Measurements from ENCODE around the gene JUND.

JUND gene

DNA sequence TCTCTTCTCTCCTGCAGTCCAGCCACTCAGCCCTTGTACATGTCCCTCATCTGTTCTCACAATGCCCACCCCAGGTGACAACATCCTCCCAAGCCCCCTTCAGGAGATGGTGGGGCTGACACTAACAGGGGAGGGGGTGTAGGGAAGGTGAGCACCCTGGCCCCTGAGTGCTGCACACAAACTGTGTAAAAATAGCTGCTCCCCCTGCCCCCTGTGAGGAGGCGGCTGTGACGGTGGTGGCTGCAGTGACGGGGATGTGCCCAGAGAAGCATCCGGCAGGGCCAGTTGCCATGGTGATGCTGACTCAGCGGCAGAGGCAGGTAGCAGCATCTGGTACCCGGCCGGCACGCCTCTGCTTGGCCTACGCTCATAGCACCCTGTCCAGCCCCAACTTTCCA, 13.0 kb upstream of the JUND start:
- Histone ChIP-seq H3K36me3 (no peaks in the 10 kb centered on the region), H3K27ac (peak overlapping the region; percentile 95 to 99), H3K9me3 (no peaks in the 10 kb centered on the region), H3K27me3 (no peaks in the 10 kb centered on the region), H3K4me1 (peaks cover 8 to 40% (median 35%) of the 10 kb centered on the region in 4 donors), H3K4me3 (no peak overlapping the region)
- peak in 1 of 2 donors; percentile 35 for DNase-seq
- intact Hi-C loops (cut with DNase I; ENCODE audit: low total_unique reads): no loop called here
- TF ChIP-seq, protein P1, sequence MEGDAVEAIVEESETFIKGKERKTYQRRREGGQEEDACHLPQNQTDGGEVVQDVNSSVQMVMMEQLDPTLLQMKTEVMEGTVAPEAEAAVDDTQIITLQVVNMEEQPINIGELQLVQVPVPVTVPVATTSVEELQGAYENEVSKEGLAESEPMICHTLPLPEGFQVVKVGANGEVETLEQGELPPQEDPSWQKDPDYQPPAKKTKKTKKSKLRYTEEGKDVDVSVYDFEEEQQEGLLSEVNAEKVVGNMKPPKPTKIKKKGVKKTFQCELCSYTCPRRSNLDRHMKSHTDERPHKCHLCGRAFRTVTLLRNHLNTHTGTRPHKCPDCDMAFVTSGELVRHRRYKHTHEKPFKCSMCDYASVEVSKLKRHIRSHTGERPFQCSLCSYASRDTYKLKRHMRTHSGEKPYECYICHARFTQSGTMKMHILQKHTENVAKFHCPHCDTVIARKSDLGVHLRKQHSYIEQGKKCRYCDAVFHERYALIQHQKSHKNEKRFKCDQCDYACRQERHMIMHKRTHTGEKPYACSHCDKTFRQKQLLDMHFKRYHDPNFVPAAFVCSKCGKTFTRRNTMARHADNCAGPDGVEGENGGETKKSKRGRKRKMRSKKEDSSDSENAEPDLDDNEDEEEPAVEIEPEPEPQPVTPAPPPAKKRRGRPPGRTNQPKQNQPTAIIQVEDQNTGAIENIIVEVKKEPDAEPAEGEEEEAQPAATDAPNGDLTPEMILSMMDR (IDR thresholded peaks at IDR 0.05): no peak

DNA sequence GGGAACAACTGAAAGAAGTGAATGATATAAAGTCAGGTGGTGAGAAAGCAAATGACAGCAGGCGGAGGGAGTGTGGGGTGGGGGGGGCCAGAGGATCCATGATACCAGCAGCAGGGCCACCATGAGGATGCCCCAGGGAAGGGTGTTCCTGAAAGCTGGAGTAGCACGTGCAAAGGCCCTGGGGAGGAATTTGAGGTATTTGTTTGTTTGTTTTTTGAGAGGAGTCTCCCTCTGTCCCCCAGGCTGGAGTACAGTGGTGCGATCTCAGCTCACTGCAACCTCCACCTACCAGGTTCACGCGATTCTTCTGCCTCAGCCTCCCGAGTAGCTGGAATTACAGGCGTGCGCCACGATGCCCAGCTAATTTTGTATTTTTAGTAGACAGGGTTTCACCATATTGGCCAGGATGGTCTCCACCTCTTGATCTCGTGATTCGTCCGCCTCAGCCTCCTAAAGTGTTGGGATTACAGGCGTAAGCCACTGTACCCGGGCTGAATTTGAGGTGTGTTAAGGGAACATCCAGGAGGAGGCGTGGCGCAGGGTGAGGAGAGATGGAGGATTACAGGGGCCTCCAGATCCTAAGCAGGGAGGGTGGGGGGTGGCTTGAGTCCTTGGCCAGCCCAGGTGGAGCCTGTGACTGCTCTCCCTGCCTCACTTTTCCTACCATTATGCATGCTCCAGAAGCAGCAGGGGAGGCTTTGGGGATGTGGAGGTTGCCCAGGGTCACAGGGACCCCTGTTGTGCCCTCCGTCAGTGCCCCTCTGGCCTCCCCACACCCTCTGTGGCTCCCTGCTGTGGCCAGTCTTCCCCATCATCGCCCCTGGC, 12.4 kb upstream of the JUND start:
- H3K9me3 ChIP-seq: no peaks in the 10 kb centered on the region
- peaks cover 8 to 40% (median 35%) of the 10 kb centered on the region in 4 donors for H3K4me1 ChIP-seq
- DNase-seq: peak in 1 of 2 donors; percentile 37
- TF ChIP-seq, protein P1 (IDR thresholded peaks at IDR 0.05): no peak
- peak overlapping the region; percentile 95 to 99 for H3K27ac ChIP-seq
- no peaks in the 10 kb centered on the region for H3K27me3 ChIP-seq
- H3K4me3 ChIP-seq: peak overlapping the region; percentile 64
- intact Hi-C loops (cut with DNase I; ENCODE audit: low total_unique reads): no loop called here
- H3K36me3 ChIP-seq: no peaks in the 10 kb centered on the region

DNA sequence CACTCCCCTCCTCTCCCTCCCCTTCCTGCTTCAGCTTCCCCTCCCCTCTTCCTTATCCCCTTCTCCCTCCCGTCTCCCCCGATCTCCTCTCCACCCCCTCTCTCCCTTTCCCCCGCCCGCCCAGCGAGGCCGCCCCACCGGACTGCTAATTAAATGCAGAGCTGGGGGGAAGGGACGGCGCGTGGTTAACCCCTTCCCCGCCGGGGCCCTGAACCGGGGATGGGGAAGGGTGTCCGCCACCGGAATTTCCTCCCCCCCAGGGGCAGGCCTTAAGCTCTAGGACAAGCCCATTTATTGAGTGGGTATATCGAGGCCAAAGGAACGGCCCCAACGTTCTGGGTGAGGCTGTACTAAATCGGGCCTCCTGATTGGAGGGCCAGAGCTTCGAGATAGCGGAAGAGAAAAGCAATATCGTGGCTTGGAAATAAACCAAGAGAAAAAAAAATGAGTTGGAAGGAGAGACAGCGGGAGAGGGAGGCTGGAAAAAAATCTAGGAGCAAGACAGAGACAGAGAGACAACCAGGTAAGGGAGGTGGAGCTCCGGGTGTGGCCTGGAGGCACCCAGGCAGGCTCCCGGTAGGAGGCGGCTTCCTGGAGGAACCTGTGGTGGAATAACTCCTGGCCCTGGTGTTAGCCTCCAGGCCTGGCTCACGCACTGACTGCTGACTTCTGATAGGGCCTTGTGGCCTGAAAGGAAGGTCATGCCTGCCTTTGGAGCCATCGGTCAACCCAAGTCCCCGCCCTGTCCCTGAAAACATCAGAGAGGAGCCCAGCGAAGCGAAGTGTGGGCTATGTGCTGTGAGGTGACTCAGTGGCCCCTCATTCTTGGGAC, 11.6 kb upstream of the JUND start:
- peaks cover 8 to 40% (median 35%) of the 10 kb centered on the region in 4 donors for H3K4me1 ChIP-seq
- DNase-seq: peak; percentile 88 to 92
- TF ChIP-seq, protein P1 (IDR thresholded peaks at IDR 0.05): no peak
- H3K27ac ChIP-seq: peak overlapping the region; percentile 95 to 99
- H3K4me3 ChIP-seq: peak overlapping the region; percentile 64
- no peaks in the 10 kb centered on the region for H3K27me3 ChIP-seq
- no peaks in the 10 kb centered on the region for H3K36me3 ChIP-seq
- no peaks in the 10 kb centered on the region for H3K9me3 ChIP-seq
- intact Hi-C loops (cut with DNase I; ENCODE audit: low total_unique reads): no loop called here

DNA sequence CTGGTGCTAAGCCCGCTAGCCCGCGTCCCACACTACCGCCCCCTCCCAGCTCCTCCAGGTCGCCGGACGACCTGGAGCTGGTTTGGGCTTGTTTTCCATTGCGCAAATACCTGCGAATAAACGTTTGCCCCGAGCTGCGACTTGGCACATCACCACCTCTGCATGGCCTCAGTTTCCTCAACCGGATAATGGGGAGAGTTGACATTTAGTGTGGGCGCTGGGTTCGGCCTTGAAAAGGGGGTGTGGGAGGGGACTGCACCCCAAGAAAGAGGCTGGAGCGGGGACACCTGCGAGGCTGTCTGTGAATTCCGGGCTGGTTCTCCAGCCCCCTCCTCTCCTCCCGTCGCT, 11.0 kb upstream of the JUND start:
- TF ChIP-seq, protein P1 (IDR thresholded peaks at IDR 0.05): no peak
- intact Hi-C loops (cut with DNase I; ENCODE audit: low total_unique reads): no loop called here
- Histone ChIP-seq H3K36me3 (no peaks in the 10 kb centered on the region), H3K4me1 (peaks cover 8 to 40% (median 35%) of the 10 kb centered on the region in 4 donors), H3K4me3 (peak overlapping the region; percentile 64), H3K9me3 (no peaks in the 10 kb centered on the region), H3K27me3 (no peaks in the 10 kb centered on the region), H3K27ac (peak overlapping the region; percentile 95 to 99)
- DNase-seq: no peak

DNA sequence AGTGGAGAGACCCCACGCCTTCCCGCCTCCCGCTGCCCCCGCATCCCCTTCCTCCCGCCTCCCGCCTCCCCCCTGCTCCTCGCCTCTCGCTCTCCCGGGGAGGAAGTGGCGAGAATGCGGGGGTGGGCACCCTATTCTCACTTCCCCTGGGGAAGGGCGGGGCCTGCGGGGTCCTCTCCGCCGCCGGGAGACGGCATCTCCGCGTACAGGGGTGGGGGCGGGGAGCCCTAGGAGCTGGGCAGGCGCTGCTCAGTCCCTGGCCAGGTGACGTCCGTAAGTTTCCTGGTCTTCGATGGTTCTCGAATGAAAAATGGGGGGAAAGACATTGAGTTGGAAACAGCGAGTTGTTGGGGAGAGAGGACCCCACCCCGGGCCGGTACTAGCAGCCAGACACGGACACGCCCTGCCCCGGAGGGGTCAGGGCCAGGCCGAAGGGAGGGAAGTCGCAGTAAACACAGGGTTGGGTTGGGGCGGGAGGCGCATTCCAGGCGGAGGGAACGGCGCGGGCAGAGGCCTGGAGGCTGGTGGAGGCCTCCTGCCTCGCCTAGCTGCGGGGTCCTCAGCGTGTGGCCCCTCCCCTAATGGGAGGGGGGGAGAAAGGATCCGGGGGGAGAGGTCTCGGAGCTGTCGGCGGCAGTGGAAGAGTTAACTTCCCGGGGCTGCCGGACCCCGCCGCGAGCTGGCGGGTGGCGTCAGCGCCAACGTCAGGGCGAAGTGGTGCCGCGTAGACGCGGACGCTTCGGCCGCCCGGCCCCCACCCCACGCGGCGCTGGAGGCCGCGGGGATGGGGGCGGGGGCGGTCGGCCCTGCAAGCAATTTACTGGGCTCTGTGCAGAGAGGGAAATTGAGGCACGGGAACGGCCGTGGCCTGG, 10.4 kb upstream of the JUND start:
- Histone ChIP-seq H3K27me3 (no peaks in the 10 kb centered on the region), H3K27ac (peak overlapping the region; percentile 95 to 99), H3K9me3 (no peaks in the 10 kb centered on the region), H3K36me3 (no peaks in the 10 kb centered on the region), H3K4me1 (peaks cover 8 to 43% (median 36%) of the 10 kb centered on the region in 4 donors), H3K4me3 (peak overlapping the region; percentile 64)
- intact Hi-C loops (cut with DNase I; ENCODE audit: low total_unique reads): no loop called here
- peak; percentile 87 to 96 for DNase-seq
- TF ChIP-seq, protein P1 (IDR thresholded peaks at IDR 0.05): no peak

Measured in tibial artery (tissue), 4 donors.